ENCODE measurements around the gene BTNL8. TPM values are rescaled to one million over a fixed set of nuclear protein-coding genes. Genes with fewer than 3 reads are reported as not detected.
"Not testable (repeated sequence)": the region's sequence is repeated elsewhere in the genome, so short reads cannot be mapped to it uniquely, and the experiment has no call there.

Gene BTNL8
- total and polyA plus RNA-seq, 2 experiments from 2014 or later = not detected

DNA sequence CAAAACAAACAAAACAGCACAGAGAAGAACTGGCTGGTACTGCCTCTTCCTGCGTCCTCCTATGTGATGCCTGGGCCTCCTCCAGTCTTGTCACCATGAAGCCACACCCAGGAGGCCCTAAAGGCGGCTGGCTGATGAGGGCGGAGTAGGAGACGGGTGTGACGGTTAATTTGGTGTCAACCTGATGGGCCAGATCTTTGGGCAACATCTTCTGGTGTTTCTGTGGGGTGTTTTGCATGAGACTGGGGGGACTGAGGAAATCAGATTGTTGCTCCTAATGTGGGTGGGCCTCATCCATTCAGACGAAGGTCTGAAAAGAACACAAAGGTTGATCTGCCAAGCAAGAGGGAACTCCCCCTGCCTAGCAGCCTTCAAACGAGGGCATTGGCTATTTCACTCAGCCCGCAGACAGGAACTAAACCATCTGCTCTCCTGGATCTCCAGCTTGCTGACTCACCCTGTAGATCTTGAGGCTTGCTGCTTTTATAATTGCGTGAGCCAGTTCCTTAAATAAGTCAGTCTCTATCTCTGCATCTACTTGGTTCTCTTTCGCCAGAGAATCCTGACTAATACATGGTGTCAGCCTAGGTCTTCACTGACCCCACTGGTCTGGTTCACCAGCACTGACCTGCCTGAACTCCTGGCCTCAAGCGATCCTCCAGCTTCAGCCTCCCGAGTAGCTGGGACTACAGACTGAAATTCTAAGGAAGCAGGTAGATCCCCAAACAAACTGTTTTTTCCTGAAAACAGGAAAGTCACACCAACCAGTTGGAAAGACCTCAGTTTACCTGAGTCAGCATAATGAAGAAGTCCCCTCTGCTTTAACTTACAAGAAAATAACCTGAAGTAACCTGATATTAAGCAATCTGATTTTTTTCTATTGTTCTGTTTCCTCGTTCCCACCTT is 25.1 kb upstream of the BTNL8 start:
- 32 to 34% methylated on average over 13 of the region's 13 CpGs for WGBS, 2 experiments (ENCODE audit: low coverage in 1 of 2, low lambda C conversion rate in 2 of 2, missing lambda C conversion rate in 2 of 2)
- H3K4me1 ChIP-seq (ENCODE audit: insufficient read depth) = no peaks in the 10 kb centered on the region
- H3F3A ChIP-seq (ENCODE audit: insufficient read depth) = no peaks in the 10 kb centered on the region
- H2AFZ ChIP-seq = no peak overlapping the region
- no peaks in the 10 kb centered on the region for H3K36me3 ChIP-seq (ENCODE audit: low read depth)
- no peaks in the 10 kb centered on the region for H3K9me3 ChIP-seq (ENCODE audit: low read depth)
- no peaks in the 10 kb centered on the region for H3K27me3 ChIP-seq (replicated peaks; ENCODE audit: insufficient read depth)
- H3K4me3 ChIP-seq = no peak overlapping the region
- no peaks in the 10 kb centered on the region for H4K20me1 ChIP-seq (ENCODE audit: insufficient read depth)
- in situ Hi-C loops (cut with MboI) = no loop called here
- TF ChIP-seq EZH2 (IDR thresholded peaks at IDR 0.05; ENCODE audit: insufficient read depth, poor library complexity, severe bottlenecking) (no peak), EZH2phosphoT487 (IDR thresholded peaks at IDR 0.05; ENCODE audit: insufficient read depth, low read depth) (no peak)
- no peak overlapping the region for H3K4me2 ChIP-seq (ENCODE audit: unreplicated experiment)
- no peaks in the 10 kb centered on the region for H3K79me2 ChIP-seq (ENCODE audit: insufficient read depth)
- no peak overlapping the region for H3K27ac ChIP-seq
- peak; percentile 57 for DNase-seq
- H3K9ac ChIP-seq = no peak overlapping the region
- H3K9me2 ChIP-seq (ENCODE audit: insufficient read depth) = no peaks in the 10 kb centered on the region

DNA sequence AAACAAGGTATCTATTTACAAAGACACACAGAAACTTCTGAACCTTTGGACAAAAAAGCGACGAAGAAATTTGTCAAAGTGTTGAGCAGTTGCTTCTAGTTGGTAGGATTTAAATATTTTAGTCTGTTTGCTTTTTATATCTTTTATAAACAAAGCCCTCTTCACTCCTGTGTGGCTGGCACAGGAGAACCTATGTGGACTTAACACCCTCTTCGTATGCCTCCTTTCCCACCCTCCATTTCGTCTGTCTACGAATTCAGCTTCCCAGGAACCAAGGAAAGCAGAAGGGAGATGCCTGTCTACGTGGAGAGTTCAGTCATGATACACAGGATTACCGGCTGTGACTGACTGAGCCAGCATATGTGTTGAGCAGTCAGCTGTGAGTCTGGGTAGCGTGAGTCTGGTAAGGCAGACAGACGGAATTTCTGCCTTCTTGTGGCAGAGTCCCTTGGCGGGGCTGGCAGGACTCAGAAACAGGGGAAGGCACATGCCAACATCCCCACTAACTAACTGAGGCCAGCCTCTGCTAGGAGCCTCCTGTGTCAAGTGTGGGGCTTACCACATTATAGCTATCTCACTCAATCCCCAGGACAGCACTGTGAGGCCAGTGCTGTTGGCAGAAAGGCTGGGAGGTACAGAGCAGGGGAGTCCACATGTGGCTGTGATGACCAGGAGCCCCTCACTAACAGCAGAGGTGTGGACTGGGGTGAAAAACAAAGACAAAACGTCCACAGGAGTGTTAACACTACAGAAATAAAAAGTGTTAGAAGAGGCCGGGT is 24.0 kb upstream of the BTNL8 start:
- H3K9me3 ChIP-seq (ENCODE audit: low read depth) = no peaks in the 10 kb centered on the region
- no peaks in the 10 kb centered on the region for H3K9me2 ChIP-seq (ENCODE audit: insufficient read depth)
- TF ChIP-seq EZH2phosphoT487 (IDR thresholded peaks at IDR 0.05; ENCODE audit: insufficient read depth, low read depth) (no peak), EZH2 (IDR thresholded peaks at IDR 0.05; ENCODE audit: insufficient read depth, poor library complexity, severe bottlenecking) (no peak)
- no peaks in the 10 kb centered on the region for H3K36me3 ChIP-seq (ENCODE audit: low read depth)
- no peaks in the 10 kb centered on the region for H4K20me1 ChIP-seq (ENCODE audit: insufficient read depth)
- H2AFZ ChIP-seq = no peak overlapping the region
- no peaks in the 10 kb centered on the region for H3K27me3 ChIP-seq (replicated peaks; ENCODE audit: insufficient read depth)
- no peak overlapping the region for H3K4me2 ChIP-seq (ENCODE audit: unreplicated experiment)
- H3K4me1 ChIP-seq (ENCODE audit: insufficient read depth) = no peaks in the 10 kb centered on the region
- no peaks in the 10 kb centered on the region for H3F3A ChIP-seq (ENCODE audit: insufficient read depth)
- no peak overlapping the region for H3K9ac ChIP-seq
- no peaks in the 10 kb centered on the region for H3K79me2 ChIP-seq (ENCODE audit: insufficient read depth)
- H3K4me3 ChIP-seq = no peak overlapping the region
- H3K27ac ChIP-seq = no peak overlapping the region
- no peak for DNase-seq
- WGBS, 2 experiments (ENCODE audit: low coverage in 1 of 2, low lambda C conversion rate in 2 of 2, missing lambda C conversion rate in 2 of 2) = 57 to 58% methylated on average over 12 of the region's 12 CpGs
- in situ Hi-C loops (cut with MboI) = loop anchor here (25.0 kb wide), 1 partner anchor 137 kb away; no protein-coding TSS in a partner anchor

DNA sequence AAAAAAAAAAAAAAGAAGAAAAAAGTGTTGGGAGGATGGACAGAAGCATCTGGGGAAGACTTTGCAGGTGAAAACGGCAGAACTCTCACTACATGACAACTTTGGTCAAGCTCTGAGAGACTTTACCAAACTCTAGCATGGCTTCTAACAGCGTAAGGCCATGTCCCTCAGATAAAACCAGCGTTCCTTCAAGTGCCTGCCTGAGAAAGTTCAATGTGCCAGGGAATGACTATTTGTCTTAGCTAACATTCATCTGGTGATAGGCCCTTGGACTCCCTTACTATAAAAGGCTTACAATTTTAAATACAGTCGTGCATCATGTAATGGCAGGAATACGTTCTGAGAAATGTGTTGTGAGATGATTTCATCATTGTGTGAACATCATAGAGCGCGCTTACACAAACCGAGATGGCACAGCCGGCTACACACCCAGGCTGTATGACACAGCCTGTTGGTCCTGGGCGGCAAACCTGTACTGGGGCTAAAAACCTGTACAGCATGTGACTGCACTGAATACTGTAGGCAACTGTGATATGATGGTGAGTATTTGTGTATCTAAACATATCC is 23.0 kb upstream of the BTNL8 start:
- no peak overlapping the region for H3K4me2 ChIP-seq (ENCODE audit: unreplicated experiment)
- no peaks in the 10 kb centered on the region for H3K36me3 ChIP-seq (ENCODE audit: low read depth)
- H3K79me2 ChIP-seq (ENCODE audit: insufficient read depth) = no peaks in the 10 kb centered on the region
- TF ChIP-seq EZH2 (IDR thresholded peaks at IDR 0.05; ENCODE audit: insufficient read depth, poor library complexity, severe bottlenecking) (no peak), EZH2phosphoT487 (IDR thresholded peaks at IDR 0.05; ENCODE audit: insufficient read depth, low read depth) (no peak)
- H2AFZ ChIP-seq = no peak overlapping the region
- H3K27ac ChIP-seq = no peak overlapping the region
- no peaks in the 10 kb centered on the region for H4K20me1 ChIP-seq (ENCODE audit: insufficient read depth)
- WGBS, 2 experiments (ENCODE audit: low coverage in 1 of 2, low lambda C conversion rate in 2 of 2, missing lambda C conversion rate in 2 of 2) = 58 to 60% methylated on average over 10 of the region's 10 CpGs
- H3K4me1 ChIP-seq (ENCODE audit: insufficient read depth) = no peaks in the 10 kb centered on the region
- H3K9me3 ChIP-seq (ENCODE audit: low read depth) = no peaks in the 10 kb centered on the region
- H3K4me3 ChIP-seq = no peak overlapping the region
- no peaks in the 10 kb centered on the region for H3K27me3 ChIP-seq (replicated peaks; ENCODE audit: insufficient read depth)
- no peak for DNase-seq
- no peak overlapping the region for H3K9ac ChIP-seq
- in situ Hi-C loops (cut with MboI) = loop anchor here (25.0 kb wide), 1 partner anchor 136 kb away; no protein-coding TSS in a partner anchor
- H3F3A ChIP-seq (ENCODE audit: insufficient read depth) = no peaks in the 10 kb centered on the region
- no peaks in the 10 kb centered on the region for H3K9me2 ChIP-seq (ENCODE audit: insufficient read depth)

DNA sequence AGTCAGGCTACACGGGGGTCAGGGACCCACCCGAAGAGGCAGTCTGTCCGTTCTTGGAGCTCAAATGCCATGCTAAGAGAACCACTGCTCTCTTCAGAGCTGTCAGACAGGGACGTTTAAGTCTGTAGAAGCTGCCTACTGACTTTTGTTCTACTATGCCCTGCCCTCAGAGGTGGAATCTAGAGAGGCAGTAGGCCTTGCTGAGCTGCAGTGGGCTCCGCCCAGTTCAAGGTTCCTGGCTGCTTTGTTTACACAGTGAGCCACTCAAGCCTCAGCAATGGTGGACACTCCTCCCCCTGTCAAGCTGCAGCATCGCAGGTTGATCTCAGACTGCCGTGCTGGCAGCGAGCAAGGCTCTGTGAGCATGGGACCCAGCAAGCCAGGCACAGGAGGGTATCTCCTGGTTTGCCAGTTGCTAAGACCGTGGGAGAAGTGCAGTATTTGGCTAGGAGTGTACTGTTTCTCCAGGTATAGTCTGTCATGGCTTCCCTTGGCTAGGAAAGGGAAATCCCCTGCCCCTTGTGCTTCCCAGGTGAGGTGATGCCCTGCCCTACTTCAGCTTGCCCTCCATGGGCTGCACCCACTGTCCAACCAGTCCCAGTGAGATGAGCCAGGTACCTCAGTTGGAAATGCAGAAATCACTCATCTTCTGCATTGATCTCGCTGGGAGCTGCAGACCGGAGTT is 13.0 kb upstream of the BTNL8 start:
- not testable (repeated sequence) for H3K9ac ChIP-seq; H2AFZ ChIP-seq; H3K9me3 ChIP-seq (ENCODE audit: low read depth); H3K79me2 ChIP-seq (ENCODE audit: insufficient read depth); H4K20me1 ChIP-seq (ENCODE audit: insufficient read depth); H3F3A ChIP-seq (ENCODE audit: insufficient read depth); DNase-seq; H3K4me3 ChIP-seq; H3K36me3 ChIP-seq (ENCODE audit: low read depth); H3K9me2 ChIP-seq (ENCODE audit: insufficient read depth); H3K4me2 ChIP-seq (ENCODE audit: unreplicated experiment); H3K27me3 ChIP-seq (replicated peaks; ENCODE audit: insufficient read depth); H3K4me1 ChIP-seq (ENCODE audit: insufficient read depth); H3K27ac ChIP-seq
- WGBS, 2 experiments (ENCODE audit: low coverage in 1 of 2, low lambda C conversion rate in 2 of 2, missing lambda C conversion rate in 2 of 2) = 27 to 38% methylated on average over 11 of the region's 11 CpGs
- in situ Hi-C loops (cut with MboI) = loop anchor here (25.0 kb wide), 1 partner anchor 126 kb away; no protein-coding TSS in a partner anchor
